Jurkat, Clone E6-1 (cell line): ENCODE results near the gene PSMC6.

Experiments used
- DNase-seq: peaks from one replicate; pipeline ENCODE4 v3.0.0-alpha.2; 2011; ENCODE audit warnings: low read depth, low spot score
- H3K4me3 ChIP-seq: 2 replicates; pipeline ENCODE4 v1.5.1; 2011; ENCODE audit warnings: mild to moderate bottlenecking, low read length, control low read depth, moderate library complexity

PSMC6 gene

DNA sequence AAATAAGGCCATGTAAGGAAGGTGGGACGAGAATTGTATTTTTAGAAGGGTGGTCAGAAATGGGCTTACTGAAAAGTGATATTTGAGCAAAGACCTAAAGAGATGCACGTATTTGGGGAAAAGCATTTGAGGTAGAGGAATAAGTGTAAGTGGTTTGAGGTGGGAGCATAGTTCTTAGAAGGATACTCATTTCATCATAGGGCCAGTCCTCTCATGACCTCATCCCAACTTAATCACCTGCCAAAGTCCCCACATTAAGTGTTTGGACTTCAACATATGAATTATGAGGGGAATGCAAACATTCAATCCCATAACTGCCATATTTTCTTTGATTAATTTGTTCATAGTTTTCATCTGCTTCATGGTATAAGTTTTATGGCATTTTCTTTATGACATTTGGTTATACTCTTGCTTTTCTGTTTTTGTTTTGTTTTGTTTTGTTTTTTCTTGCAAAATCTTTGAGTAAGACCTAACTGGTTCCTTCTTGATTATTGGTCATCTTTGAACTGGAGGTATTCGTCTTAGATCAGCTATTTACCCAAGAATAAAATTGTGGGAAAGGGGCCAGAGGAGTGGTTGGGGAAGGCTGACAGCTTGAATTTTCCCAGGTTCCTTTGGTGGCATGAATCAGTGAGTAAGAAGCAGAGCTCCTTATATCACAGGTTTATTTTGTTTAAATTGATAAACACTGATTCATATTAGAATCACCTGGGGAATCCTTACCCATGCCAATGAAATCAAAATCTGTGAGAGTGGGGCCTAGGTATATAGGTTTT, 60.2 kb downstream of the PSMC6 start:
- DNase-seq: no peak
- no peak overlapping the region for H3K4me3 ChIP-seq

DNA sequence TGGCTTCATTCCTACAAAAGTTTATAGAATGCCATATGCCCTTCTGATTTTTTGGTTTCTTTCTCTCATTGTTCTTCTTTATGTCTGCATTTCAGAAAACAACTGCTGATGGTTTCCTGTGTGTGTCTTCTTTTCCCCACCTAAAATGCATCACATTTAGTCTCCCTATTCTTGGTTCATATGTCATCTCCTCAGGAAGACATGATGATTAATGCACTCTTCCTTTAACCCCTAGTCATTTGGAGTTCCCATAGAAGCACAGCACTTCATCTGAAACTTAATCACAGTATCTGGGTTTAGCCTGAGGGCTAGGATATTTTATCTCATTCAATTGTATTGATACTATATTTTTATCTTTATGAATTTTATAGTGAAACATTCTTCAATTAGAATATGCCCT, 62.9 kb downstream of the PSMC6 start:
- no peak for DNase-seq
- no peak overlapping the region for H3K4me3 ChIP-seq

DNA sequence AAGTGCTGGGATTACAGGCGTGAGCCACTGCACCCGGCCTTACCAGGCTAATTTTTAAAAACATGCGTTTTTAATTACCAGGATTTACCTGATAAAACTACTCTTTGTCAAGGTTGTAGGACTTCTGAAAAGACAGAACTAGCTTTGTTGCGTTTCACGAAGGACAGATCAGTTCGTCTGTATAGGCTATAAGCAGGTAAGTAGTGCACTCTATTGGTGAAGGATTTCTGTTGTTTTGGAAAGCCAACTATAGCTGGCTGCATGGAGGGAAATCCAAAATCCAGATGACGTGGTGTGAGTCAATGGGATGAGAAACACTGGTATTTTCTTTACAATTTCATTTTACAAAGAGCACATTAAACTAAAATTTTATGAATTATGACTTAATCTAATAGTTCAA, 69.8 kb downstream of the PSMC6 start:
- no peak for DNase-seq
- H3K4me3 ChIP-seq: no peak overlapping the region
